GM12873 (cell line): Measurements from ENCODE around the gene PRR23C.

Experiments
- TF ChIP-seq, protein P1 (sequence below): IDR thresholded peaks from 2 replicates; pipeline ENCODE4 v1.5.1; 2012; ENCODE audit warnings: low read depth, mild to moderate bottlenecking, moderate library complexity, low read length, control low read depth; ENCODE audit not compliant: insufficient read depth; ENCODE audit errors: missing control alignments

Gene PRR23C

DNA sequence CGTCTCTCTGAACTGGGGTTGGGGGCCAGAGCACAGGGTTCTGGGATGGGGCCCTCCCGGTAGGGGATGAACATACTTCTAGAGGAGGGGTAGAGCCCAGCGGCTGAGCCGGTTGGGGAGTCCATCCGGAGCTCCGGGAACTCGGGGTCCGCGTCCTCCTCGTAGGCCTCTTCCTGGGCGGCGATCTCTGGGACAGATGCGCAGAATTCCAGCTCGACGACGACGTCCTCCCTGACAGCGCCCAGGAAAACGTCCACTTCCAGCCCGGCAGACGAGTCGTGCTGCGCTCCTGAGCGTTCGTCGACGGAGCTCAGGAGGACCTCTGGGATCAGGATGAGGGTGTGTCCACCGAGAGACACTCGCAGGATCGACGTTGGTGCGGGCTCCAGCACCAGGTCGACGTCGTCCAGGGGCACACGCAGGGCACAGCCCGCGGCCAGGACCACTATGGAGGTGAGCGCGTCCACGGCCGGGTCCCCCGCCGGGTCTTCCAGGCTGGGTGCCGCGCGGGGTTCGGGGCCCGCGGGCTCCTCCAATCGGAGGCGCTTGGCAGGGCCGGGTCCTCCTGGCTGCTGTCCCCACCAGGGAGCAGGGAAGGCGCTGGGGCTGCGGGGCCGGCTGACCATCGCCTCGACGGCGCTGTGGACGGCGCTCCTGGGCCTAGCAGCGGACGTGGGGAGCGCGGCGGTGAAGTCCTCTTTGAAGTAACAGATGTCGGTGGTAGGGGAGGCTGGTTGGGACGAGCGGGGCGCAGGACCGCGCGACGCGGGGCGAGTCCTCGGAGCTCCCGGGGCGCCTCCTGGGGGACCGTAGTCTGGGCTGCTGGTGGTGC lies 24.4 kb downstream of the PRR23C start:
- TF ChIP-seq, protein P1, sequence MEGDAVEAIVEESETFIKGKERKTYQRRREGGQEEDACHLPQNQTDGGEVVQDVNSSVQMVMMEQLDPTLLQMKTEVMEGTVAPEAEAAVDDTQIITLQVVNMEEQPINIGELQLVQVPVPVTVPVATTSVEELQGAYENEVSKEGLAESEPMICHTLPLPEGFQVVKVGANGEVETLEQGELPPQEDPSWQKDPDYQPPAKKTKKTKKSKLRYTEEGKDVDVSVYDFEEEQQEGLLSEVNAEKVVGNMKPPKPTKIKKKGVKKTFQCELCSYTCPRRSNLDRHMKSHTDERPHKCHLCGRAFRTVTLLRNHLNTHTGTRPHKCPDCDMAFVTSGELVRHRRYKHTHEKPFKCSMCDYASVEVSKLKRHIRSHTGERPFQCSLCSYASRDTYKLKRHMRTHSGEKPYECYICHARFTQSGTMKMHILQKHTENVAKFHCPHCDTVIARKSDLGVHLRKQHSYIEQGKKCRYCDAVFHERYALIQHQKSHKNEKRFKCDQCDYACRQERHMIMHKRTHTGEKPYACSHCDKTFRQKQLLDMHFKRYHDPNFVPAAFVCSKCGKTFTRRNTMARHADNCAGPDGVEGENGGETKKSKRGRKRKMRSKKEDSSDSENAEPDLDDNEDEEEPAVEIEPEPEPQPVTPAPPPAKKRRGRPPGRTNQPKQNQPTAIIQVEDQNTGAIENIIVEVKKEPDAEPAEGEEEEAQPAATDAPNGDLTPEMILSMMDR: no peak

DNA sequence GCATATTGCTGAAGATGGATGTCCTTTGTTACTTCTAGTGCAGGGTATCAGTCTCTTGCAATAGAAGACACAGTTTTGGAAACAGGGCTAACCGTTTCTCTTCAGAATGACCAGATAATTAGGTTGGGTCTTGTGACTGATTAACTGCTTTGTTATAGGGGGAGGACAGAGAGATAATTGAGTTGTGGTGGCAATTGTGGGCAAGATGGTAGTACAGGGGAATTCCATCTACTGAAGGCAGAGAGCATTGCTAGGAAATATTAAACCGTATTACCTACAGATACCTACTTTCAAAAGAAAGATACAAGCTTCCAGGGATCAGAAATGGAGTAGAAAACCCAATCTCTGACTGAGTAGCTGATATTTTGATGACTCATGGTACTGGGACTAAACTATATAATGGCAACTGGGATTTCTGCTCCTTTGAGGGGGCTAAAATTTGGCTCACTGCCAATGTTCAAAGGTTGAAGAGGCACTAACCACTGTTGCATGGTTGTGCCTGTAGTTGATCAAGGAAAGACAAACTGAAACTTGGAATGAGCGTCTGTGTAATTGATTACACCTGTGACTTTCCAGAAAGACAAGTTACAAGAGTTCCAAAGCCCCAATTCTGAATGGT lies 28.2 kb downstream of the PRR23C start:
- TF ChIP-seq, protein P1: no peak

DNA sequence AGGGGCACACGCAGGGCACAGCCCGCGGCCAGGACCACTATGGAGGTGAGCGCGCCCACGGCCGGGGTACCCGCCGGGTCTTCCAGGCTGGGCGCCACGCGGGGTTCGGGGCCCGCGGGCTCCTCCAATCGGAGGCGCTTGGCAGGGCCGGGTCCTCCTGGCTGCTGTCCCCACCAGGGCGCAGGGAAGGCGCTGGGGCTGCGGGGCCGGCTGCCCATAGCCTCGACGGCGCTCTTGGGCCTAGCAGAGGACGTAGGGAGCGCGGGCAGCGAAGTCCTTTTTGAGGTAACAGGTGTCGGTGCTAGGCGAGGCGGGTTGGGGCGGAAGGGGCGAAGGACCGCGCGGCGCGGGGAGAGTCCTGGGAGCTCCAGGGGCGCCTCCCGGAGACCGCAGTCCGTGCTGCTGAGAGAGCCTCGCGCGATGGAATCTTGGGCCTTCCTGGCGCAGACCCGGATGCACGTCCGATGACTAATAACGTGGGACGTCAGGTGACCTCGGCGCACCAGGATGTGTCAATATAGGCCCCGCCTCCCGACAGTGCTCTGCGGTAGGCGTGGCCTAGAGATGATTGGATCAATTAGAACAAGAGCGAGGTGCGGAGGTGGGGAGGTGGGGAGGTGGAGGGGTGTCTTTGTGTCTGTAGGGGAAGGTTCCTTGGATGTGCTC lies 38.5 kb downstream of the PRR23C start, which contains the start of gene PRR23A:
PRR23A (minus strand) TSS at position 218 of the 666 bp plus-strand sequence; CDS start at position 218, 0 bp downstream.
- TF ChIP-seq, protein P1: no peak

DNA sequence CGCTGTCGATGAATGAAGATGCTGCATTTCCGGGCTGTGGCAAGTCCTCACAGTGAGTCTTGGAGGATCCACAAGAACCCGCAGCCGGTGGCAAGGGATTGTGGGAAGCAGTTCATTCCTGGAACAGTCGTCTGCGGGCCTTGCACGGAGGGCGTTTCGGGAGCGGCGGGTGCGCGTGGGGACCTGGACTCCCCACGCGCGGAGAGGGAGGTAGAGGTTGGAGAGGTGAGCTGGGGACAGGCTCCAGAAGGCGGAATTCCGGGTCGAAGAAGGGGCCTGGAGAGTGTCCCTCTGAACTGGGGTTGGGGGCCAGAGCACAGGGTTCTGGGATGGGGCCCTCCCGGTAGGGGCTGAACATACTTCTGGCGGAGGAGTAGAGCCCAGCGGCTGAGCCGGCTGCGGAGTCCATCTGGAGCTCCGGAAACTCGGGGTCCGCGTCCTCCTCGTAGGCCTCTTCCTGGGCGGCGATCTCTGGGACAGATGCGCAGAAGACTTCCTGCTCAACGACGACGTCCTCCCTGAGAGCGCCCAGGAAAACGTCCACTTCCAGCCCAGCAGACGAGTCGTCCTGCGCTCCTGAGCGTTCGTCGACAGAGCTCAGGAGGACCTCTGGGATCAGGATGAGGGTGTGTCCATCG lies 39.2 kb downstream of the PRR23C start:
- TF ChIP-seq, protein P1: no peak

- TF ChIP-seq, protein P1: no peak
Measured at GRCh38 chr3:138995706-138996105, 49.0 kb downstream of the PRR23C start.
